Stimulated activated CD8-positive, alpha-beta memory T cell treated with anti-CD3 and anti-CD28 coated beads, Interleukin-4, amount 100 ng/mL, for 1 hour (primary cell): ENCODE measurements around the gene ROBO1.
"Not testable (repeated sequence)": the region's sequence is repeated elsewhere in the genome, so short reads cannot be mapped to it uniquely, and the experiment has no call there.

Experiments
- DNase-seq, 2 donors: peaks; one replicate each; pipeline ENCODE4 v3.0.0-alpha.2; 2020; ENCODE audit warnings: low read depth in 2 of 2, low spot score in 1 of 2

The ROBO1 gene

DNA sequence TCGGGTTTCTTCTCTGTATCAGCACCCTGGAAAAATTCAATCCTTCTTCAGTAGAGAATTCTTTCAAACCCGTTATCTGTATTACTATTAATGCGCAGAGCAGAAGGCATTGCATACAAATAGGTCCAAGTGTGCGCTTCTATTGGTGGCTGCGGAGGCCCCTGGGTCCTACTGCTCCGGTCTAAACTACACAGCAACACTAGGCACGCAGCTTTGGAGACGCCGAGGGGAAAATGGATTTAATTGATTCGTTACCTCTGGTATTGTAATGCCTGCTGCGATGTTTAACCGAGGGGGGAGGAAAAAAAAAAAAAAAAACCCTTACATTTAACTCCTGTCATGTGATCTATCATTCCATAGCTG is at the start of gene ROBO1:
TSS of gene ROBO1 (minus strand) at position 94 of the 363 bp plus-strand sequence.
- no peak for DNase-seq

DNA sequence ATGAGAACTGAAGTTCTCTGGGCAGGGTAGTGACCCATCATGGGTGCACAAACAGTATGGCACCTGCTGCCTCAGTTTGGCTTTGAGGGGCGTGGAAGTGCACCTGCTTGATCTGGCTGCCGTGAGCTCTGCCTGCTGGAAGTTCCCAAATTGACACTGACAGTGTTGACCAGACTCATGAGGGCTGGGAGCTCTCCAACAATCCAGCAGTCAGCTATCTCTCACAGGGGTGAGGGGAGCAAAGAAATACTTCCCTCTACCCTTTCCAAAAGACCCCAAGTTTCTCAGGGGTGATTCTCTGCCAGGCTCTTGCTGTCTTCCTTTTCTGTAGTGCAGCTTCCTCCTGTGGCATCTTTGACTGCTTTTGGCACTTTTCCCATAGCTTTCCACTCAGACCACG is 49.4 kb upstream of the ROBO1 start:
- DNase-seq: no peak

DNA sequence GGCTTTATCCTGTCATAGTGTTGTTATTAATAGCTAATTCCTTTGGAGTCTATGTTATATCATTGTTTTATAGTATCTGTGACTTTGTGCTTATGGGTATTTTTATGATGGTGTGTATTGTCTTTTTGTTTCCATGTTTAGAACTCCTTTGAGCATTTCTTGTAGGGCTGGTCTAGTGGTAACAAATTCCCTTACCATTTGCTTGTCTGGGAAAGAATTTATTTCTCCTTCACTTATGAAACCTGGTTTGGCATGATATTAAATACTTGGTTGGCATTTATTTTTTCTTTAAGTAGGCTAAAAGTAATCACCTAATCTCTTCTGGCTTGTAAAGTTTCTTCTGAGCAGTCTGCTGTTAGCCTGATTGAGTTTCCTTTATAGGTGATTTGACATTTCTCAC is 47.7 kb upstream of the ROBO1 start:
- no peak for DNase-seq

DNA sequence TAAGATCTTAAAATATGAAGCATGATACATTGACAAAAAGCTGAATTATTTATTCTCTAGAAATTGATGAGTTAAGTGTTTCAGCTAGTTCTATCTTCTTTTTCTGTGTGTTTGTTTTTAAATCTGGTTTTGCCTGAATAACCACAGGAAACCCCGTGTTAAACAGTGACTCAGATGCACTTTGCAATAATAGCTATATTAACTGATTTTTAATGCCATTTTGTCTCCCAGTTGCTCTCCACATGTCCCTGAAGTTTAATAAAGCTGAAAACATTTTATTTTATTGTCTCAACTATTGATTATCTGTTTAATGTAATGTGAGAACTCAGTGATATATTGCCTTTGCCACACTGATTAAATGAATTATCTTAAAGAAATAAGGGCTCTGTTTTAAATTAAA is 42.8 kb upstream of the ROBO1 start:
- DNase-seq: no peak

DNA sequence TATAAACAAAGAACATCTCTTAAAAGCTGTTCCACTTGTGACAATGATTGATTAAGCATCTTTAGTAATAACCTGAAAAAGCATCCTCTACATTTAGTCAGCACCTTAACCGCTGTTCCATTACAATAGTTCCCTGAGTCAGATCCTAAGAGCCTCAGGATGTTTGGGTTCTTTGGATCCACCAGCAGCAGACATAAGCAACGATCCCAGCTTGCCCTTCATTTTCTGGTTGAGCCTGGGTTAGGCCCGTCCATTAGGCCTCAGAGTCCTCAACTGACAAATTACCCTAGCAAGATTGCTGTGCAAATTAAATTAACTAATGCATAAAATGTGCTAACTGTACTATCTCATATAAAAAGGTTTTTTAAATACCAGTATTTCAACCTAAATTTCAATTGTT is 42.3 kb upstream of the ROBO1 start:
- no peak for DNase-seq

DNA sequence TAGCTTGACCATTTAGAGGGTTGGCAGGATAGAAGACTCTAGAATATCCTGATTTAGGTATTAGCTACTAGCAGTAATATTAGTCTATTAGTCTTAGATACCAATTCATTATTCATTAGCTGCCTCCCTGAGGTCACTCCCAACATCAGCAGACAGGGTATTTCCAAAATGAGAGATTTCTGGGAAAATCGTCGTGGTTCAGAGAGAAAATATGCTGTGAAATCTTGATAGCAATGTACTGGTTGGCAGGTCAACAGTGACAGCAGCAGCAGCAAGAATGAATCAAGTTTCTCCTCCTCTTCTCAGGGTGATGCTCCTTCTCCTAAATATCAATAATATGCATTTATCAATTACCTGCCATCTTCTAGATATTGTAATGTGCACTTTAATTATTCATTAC is 41.3 kb upstream of the ROBO1 start:
- no peak for DNase-seq

DNA sequence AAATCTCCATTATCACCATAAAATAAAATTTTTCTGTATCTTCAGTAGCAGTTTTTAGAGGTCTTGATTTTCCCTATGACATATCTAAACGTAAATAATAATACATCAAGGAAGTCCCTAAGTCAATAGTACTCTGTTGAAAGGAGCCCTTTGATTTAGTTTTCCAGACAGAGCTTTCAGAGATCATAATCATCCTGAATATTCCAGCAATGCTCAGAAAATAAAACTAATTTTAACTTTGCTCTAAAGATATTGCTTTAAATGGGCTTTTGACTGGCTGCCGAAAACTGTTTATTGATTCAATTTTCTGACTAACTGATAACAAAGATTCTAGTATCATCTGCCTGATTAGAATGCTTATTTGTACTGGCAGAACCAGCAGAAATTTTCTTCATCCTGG is 40.7 kb upstream of the ROBO1 start:
- DNase-seq: no peak

DNA sequence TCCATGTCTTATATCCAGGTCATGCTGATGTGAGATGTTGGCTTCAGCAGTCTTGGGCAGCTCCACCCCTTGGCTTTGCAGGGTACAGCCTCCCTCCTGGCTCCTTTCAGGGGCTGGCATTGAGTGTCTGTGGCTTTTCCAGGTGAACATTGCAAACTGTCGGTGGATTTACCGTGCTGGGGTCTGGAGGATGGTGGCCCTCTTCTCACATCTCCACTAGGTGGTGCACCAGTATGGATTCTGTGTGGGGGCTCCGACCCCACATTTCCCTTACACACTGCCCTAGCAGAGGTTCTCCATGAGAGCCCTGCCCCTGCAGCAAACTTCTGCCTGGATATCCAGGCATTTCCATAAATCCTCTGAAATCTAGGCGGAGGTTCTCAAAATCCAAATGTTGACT is 22.4 kb upstream of the ROBO1 start:
- DNase-seq: not testable (repeated sequence)

DNA sequence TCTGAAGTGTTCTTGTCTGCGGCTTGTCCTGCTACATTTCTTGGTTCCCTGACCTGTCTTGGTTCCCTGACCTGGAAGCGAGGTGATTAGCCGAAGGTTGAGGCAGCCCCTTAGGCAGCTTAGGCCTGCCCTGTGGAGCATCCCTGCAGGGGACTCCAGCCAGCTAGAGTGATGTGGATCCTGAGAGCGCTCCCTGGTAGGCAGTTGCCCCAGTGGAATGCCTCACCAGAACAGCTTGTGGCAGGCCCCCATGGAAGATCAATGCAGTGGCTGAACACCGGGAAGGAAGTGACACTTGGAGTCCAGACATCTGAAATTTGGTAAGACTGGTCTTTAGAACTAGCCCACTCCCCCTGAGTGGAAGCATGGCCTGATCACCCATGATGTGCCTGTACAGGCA is 5.5 kb upstream of the ROBO1 start:
- no peak for DNase-seq

DNA sequence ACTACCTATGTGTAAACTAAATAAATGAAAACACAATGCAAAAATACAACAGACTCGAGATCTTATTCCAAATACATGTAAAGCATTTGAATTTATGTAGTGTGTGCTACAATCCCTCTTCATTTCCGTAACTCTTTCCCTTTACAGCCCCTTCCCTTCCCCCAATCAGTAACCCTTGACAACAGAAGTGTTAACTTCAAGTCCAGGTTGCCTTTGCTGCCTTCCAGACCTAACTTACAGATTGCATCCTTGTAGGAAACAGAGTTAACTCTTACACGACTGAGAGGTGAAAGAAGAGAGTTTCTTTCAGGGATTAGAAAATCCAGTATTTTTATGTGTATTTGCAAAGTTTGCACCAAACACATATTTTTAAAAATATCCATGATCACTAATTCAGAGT is 1.4 kb upstream of the ROBO1 start:
- no peak for DNase-seq

DNA sequence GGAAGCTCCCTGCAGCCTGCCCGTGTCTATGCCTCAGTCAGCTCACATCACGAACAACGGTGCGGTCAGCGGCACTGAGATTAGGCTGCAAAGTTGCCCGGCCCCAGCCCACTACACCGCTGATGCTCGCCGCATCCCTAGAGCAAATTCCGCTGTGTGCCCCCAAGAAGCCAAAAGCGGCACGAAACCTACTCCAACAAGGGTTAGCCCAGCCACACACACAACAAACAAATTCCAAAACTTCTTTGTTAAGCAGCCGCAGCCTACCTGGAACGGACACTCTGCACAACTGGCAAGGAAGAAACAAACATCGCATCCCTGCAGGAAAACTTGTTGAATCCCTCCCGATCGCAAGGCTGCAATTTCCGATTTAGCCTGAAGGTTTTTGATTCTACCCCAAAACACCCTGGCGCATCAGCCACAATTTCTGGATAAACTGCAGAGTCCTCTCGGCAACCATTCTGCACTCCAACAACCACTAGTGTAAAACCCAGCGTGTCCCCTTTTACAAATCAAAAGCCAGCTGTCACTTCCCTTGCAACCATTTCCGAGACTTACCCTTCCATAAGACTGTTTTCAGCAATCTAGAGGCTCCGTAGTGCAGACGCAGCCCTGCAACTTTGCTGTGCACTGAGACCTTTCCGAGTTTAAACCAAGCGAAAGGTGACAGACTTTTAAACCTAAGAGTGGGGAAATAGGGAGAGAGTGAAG is 449 bp downstream of the ROBO1 start:
- DNase-seq: no peak

DNA sequence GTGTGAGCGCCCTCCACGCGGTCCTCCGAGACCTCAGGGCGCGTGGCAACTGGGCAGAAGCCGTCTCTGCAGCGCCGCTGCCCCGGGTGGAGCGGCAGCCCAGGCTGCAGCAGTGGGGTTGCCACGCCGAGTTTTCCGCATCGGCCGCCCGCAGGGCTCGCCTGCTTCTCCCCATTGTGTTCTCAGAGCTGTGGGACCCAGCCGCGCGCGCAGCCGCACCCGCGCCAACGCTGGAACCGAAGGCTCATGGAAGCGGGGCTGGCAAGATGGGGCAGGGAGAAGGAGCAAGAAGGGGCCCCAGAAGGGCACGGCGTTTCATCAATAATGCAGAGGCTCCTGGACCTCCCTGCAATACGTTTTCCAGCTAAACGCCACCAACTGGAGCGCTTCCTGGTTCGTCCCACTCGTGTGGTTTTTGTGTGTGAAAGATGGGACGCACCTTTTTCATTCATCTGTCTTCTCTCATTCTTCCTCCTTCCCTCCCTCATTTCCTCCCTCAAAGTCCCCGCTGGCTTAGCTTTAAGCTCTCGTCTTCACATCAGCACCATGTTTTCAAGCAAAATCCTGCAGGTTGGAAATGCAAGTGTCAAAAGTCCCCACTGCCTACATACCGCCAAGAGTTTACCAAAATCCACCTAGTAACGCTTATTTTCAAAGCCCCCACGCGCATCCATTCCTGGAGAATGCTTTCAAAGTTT is 1.2 kb downstream of the ROBO1 start:
- no peak for DNase-seq

DNA sequence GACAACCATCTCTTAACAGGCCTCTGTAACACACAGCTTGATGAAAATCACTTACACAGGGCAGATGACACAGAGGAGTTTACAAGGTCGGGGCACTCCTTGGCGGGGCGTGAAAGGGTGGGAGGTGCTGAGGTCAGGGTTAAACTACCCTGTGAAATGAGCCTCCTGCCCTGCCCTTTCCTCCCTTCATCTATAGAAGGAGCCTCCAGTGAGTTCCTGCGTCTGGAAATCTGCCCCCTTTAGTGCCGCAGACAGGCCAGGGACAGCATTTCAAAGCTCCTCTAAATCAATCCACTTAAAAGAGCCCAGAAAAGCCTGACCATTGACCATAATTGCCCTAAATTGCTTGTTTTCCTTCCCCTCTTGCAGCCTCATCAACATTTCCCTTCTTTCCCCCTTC is 1.9 kb downstream of the ROBO1 start:
- DNase-seq: no peak

DNA sequence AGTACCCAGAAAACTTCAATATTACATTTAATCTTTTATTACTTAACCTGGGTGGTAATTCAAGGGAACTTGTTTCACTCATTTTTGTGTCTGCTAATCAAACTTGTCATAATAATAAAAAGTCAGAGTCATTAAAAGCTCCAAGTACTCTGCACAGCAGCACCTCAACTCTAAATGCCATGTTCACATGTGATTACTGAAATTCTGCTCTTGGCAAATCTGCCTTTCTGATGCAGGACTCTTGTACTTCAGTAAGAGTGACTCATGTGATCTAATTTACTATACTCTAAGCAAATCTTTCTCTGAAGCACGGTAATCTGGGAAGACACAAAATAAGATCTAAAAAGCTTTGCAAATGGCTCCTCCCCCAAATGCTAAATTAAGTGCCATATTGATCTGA is 6.4 kb downstream of the ROBO1 start:
- no peak for DNase-seq

DNA sequence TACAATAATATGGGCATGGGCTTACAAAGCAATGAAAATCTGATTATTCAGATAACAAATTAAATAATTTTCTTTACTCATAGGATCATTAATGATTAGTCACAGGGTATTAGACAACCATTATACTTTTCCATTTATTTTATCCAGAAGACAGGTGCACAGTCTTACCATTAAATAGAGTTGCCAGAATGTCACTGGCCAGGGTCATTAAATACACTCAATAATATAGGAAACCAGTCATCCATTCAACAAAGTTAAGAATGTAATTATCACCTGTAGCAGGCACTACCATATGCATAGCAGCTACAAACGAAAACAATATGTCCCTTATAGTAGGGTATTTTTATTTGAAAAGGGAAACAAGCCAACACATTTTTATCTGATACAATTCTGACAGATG is 16.1 kb downstream of the ROBO1 start:
- DNase-seq: no peak

DNA sequence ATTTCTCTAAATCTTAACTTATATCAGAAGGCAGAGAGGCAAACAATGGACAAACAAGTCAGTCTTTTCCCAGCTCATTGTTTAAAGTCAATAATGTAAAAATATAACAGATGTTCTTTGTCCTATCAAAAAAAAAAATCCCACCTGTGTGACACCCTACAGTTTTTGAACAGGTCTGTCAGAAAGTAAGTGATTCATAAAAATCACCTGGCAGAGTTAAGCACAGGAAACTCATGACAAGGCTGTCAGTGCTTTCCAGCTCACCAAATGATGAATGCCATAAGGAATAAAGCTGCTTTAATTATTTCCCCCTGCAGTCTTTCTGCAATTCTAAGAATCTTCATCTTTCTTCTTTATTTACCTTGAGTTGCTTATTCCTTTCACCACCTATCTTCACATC is 30.3 kb downstream of the ROBO1 start:
- DNase-seq: no peak

DNA sequence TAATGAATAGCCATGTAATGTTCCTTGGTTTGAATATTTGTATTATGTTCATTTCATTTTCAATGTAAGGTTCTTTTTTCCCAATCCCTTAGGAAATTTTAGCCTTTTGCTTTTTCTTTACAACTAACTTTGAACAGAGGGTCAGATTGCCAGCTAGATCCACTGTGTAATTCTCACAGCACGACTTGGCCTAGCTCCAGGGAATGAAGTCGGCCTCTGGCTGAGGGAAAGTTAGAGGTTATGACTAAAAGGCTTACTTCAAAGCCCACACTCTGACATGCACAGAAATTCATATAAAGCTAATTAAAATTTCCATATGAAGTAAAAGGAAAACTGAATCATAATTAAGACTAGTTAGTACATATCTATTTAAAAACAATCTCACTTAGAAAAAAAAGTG is 38.7 kb downstream of the ROBO1 start:
- no peak for DNase-seq

DNA sequence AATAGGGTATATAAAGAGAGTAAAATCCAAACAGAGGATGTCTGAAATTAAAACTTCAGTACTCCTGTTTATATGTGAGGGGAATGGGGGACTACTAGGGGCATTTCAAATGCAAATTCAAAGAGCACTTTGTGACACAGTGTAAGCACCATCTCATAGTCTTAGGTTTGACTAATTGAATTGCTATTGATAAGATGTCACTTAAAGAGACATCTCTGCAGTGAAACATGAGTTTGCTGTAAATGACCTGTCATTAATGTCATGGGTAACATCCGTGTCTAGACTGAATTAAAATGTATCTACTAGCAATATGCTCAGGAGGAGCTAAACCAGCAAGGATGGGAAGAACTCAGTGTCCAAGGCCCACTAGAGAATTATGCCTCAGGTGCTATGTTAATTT is 41.0 kb downstream of the ROBO1 start:
- no peak for DNase-seq

DNA sequence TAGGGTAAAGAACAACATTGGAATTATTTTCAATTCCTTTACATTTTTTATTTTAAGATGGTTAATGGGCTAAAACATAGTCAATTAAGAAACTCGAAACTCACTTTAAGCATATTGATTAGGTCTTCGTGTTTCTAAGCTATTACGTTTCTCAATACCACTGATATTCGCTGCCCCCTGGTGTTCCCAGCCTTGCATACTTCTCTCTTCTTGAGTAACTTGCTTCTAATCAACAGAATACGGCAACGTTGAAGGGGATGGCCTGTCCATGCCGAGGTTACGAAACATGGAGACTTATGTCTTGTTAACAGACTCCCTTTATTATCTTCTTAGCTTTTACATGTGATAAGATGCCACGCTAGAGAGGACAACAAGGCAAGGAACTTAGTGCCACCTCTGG is 43.6 kb downstream of the ROBO1 start:
- no peak for DNase-seq

DNA sequence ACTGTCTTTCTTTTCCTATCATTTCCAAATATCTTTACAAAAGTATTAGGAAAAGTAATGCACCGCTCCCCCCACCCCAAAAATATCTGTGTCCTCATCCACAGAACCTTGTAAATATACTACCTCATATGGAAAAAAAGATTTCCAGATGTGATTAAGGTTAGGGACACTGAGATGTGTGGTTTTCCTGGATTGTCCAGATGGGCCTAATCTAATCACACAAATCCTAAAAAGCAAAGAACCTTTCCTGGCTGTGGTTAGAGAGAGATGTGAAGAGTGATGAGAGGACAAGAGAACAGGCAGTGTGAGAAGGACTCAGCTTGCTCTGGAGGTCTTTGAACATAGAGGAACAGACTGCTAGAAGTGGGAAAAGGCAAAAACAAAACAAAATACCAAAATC is 77.7 kb downstream of the ROBO1 start:
- no peak for DNase-seq

DNA sequence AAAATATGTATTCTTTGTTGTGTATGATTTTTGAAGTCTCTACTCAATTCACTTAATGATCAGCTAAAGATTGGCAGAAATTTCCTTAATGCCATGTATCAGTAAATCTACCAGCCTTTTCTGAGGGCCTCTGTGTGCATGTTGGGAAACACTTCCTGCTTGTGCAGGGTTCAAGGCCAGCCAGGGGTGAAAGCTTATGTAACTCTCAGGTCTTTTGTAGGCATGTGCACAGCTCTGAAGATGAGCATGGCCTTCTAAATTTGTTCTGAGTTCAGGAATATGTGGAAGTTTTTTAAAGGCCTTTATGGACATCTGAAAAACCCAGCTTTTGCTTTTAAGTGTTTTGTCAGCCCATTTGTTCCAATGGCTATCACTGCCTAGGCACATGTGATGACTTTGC is 82.7 kb downstream of the ROBO1 start:
- DNase-seq: no peak

DNA sequence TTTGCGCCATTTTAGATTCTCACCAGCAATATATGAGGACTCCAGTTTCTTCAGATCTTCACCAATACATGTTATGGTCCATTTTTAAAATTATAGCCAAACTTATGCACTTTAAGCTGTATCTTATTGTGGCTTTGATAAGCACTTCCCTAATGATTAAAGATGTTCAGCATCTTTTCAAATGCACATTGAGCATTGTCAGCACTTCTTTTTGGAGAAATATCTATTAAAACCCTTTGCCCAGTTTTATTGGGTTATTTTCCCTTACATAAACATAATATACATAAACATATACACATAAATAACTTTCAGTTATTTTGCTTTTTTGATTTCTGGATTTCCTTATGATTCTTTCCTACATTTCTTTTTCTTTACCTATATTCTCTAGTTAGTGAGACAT is 83.8 kb downstream of the ROBO1 start:
- no peak for DNase-seq

DNA sequence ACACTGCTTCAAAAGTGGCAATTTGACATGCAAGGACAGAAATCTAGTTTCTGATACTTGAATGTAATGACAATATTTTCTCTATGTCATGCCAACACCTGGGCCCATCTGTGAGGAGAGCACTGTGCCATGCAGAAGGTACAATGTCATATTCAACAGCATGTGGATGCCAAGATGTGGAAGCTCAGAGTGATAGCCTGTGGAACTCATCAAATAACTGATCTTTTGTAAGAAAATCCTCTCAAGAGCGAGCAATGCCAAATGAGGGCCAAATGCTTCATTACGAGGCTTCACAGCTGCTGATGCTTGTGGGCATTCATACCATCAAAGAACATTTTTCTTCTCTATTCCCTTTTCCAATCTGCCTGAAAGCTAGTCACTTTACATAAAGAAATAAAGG is 95.1 kb downstream of the ROBO1 start:
- DNase-seq: no peak
